ENCODE measurements around the gene XNDC1N. TPM values are rescaled to one million over a fixed set of nuclear protein-coding genes. Genes with fewer than 3 reads are reported as not detected.

The XNDC1N gene
- polyA plus RNA-seq (2013, experiment 1 of 2; ENCODE audit: insufficient read length), result 2.5 TPM
- polyA plus RNA-seq (2013, experiment 2 of 2; ENCODE audit: insufficient read length), result 1.8 TPM

DNA sequence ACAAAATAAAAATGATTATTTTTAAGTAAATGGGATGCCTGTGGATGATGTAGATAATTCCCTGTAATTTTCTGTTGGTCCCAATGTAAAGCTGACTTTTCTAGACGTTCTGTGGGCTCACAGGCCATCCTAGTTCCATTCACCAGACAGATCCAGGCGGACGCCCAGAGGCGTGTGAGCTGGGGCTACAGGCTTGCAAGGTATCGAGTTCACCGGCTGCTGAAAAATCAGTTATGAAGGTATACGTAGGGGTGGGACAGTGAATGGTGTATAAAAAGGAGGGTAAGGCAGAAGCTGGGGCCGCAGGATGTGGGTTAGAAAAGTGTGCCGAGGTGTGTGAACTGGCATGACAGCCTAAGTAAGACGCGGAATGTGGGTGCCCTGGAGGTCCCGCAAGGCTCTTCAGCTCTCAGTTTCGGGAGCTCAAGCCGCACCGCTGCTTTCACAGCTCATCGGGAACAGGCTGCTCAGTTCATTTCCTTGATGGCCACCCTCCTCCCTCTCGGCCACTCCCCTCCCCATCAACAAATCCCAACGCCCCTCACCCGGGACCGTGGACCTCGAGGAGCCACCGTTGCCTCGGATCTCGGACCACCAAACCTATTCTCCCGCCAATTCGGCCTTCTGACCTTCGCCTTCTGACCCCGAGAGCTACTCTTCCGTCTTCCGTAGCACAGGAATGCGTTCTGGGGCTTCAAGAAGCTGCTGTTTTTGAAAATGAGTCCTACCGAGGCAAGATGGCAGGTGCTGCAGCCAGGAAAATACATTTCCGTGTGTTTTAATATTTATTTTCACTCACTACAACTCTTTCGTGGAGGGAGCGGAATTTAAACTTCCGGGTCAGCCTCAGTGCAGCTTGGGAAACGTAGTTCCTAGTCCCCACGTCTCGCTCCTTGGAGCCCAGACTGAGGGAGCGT lies at the start of gene XNDC1N:
Gene XNDC1N, minus strand, starts transcription at position 775 of the 917 bp plus-strand sequence. CDS start 5,241 bp downstream, outside the sequence.
- DNase-seq, result peak; percentile 87

- peak; percentile 55 for DNase-seq
Observed at GRCh38 chr11:71977743-71978418, 49.5 kb upstream of the XNDC1N start.

DNA sequence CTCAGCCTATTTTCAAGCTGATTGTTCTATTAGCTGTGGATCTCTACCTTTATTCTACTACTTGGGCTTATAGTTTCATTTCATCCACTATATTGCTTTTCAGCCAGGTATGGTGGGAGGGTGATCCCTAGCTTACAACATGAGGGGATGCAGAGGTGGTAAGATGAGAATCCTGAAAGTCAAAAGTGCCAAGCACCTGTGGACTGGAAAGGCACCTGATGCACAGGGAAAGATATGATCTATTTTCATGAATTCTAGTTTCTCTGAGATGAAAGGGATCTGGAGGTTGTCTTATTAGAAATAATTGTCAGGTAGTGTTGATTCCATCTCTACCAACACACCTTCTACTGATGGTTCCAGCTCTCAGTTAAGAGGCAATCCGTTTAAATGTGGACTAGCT lies 48.7 kb upstream of the XNDC1N start:
- DNase-seq, result no peak

GRCh38 chr11:71976551-71976950 lies 48.2 kb upstream of the XNDC1N start:
- no peak for DNase-seq

- DNase-seq, result no peak
Observed at GRCh38 chr11:71971680-71972079, 43.3 kb upstream of the XNDC1N start.

DNA sequence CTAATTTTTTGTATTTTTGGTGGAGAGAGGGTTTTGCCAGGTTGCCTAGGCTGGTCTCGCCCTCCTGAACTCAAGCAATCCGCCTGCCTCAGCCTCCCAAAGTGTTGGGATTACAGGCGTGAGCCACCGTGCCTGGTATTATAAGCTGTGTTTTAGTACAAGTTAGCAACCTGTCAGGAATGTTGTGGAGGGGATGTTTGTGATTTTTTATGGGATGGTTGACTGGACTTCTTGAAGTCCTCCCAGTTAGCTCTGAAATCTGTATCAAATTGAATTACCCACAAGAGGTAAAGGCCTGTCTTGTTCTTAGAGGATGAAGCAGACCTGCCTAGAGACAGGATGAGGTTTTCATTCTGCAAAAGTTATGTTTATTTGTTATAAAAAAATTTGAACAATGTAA lies 36.2 kb upstream of the XNDC1N start:
- DNase-seq, result no peak

DNA sequence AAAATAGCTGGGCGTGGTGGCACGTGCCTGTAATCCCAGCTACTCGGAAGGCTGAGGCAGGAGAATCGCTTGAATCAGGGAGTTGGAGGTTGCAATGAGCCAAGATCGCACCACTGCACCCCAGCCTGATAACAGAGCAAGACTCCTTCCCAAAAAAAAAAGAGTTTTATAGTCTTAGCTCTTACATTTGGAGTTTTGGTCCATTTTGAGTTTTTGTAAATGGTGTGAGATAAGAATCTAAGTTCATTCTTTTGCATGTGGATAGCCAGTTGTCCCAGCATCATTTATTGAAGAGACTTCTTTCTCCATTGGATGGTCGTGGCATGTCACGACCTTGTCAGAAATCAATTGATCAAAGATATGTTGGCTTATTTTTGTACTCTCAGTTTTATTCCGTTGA lies 35.1 kb upstream of the XNDC1N start:
- no peak for DNase-seq

DNA sequence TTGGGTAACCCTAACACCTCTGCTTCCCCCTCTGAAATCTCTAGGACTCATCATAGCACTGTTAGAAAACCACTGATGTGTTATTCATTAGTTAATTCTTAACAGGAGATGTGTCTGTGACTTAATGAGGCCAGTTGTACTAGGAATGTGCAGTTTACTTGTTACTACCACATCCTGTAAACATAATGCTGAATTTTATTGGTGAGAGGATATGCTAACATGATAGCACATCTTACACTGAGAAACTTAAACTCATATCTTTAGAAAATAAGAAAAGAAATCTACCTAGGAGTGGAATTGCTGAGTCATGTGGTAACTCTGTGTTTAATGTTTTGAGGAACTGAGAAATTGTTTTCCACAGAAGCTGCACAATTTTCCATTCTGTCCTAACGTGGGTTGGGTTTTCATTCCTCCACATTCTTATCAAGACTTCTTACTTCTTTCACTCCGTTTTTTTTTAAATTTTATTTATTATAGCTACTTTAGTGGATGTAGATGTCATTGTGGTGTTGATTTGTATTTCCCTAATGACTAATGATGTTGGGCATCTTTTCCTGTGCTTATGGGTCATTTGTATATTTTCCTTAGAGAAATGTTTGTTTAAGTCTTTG lies 34.1 kb upstream of the XNDC1N start:
- DNase-seq, result peak; percentile 30

GRCh38 chr11:71955898-71956456 lies 27.6 kb upstream of the XNDC1N start:
- DNase-seq, result no peak

GRCh38 chr11:71951741-71952310 lies 23.4 kb upstream of the XNDC1N start:
- no peak for DNase-seq

DNA sequence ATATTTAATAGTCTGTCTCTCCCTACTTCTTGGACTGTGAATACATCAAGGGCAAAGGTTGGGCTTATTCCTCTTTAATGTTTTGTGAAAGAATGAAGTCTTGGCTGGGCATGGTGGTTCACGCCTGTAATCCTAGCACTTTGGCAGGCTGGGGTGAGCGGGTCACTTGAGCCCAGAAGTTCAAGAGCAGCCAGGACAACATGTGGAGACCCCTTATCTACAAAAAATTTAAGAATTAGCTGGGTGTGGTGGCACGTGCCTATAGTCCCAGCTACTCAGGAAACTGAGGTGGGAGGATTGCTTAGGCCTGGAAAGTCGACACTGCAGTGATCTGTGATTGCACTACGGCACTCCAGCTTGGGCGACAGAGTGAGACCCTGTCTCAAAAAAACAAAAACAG lies 20.6 kb upstream of the XNDC1N start:
- DNase-seq, result no peak

GRCh38 chr11:71948314-71949027 lies 20.1 kb upstream of the XNDC1N start:
- no peak for DNase-seq

GRCh38 chr11:71947498-71947897 lies 19.1 kb upstream of the XNDC1N start:
- DNase-seq, result peak; percentile 21

DNA sequence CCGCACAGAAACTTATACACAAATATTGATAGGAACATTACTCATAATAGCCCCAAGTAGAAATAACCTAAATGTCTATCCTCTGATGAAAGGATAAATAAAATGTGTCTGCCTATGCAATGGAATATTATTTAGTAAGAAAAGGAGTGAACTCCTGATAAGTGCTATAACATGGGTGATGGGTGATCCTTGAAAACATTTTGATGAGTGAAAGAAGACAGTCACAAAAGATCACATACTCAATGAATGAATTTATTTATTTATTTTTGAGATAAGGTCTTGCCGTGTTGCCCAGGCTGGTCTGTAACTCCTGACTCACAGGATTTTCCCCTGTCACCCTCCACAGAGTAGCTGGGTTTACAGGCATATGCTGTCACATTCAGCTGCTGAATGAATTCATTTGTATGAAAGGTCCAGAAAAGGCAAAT lies 17.8 kb upstream of the XNDC1N start:
- peak; percentile 72 for DNase-seq

GRCh38 chr11:71940561-71941219 lies 12.3 kb upstream of the XNDC1N start:
- peak; percentile 47 for DNase-seq

GRCh38 chr11:71937826-71938225 lies 9.4 kb upstream of the XNDC1N start:
- DNase-seq, result no peak

- peak; percentile 46 for DNase-seq
Observed at GRCh38 chr11:71936825-71937224, 8.4 kb upstream of the XNDC1N start.

GRCh38 chr11:71935338-71935925 lies 7.0 kb upstream of the XNDC1N start:
- no peak for DNase-seq

DNA sequence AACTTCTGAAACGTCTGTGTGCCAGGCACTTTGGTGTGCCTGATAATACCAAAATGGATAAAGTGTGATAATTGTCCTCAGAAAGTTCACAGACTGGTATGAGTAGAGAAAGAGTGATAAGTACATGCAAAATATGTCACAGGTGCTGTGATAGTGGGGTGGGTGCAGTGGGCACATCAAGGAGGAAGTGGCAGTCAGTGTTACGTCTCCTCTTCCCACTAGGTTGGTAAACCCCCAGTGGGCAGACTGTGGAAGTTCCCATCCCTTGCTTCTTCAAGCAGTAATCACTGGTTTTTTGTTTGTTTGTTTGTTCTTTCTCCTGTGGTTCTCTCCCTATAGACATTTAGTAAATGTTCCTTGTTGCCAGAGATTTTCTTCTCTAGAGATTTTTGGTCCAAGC lies 5.8 kb upstream of the XNDC1N start:
- no peak for DNase-seq

GRCh38 chr11:71933141-71933933 lies 4.9 kb upstream of the XNDC1N start:
- DNase-seq, result no peak

Data from fibroblast of skin of scalp (primary cell).